C4-2B (cell line): Measurements from ENCODE around the gene MAML3.

Experiments
- ZFX ChIP-seq: fragments of 450-650 bp; IDR thresholded peaks from 2 replicates; pipeline ENCODE4 v1.6.1; 2017
- TF ChIP-seq, protein P1 (sequence below): fragments of 450-650 bp; conservative IDR thresholded peaks from 2 replicates; pipeline ENCODE4 v1.5.1; 2017; ENCODE audit warnings: mild to moderate bottlenecking

GRCh38 chr4:139858436-139859205 is 295.4 kb downstream of the MAML3 start:
- TF ChIP-seq, protein P1, sequence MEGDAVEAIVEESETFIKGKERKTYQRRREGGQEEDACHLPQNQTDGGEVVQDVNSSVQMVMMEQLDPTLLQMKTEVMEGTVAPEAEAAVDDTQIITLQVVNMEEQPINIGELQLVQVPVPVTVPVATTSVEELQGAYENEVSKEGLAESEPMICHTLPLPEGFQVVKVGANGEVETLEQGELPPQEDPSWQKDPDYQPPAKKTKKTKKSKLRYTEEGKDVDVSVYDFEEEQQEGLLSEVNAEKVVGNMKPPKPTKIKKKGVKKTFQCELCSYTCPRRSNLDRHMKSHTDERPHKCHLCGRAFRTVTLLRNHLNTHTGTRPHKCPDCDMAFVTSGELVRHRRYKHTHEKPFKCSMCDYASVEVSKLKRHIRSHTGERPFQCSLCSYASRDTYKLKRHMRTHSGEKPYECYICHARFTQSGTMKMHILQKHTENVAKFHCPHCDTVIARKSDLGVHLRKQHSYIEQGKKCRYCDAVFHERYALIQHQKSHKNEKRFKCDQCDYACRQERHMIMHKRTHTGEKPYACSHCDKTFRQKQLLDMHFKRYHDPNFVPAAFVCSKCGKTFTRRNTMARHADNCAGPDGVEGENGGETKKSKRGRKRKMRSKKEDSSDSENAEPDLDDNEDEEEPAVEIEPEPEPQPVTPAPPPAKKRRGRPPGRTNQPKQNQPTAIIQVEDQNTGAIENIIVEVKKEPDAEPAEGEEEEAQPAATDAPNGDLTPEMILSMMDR = no peak
- TF ChIP-seq ZFX = no peak
